Naive thymus-derived CD8-positive, alpha-beta T cell (primary cell): ENCODE results near the gene UTP3. TPM values are rescaled to one million over a fixed set of nuclear protein-coding genes. Genes with fewer than 3 reads are reported as not detected.
"Not testable (repeated sequence)": the region's sequence is repeated elsewhere in the genome, so short reads cannot be mapped to it uniquely, and the experiment has no call there.

Experiments used
- ATAC-seq, 2 donors: fragments of 150-1000 bp; cut with Tn5 transposase in 1 of 2; sonication (Bioruptor Pico), chemical (Tn5 transposase) in 1 of 2; 1 replicate in 1 of 2; 2 replicates in 1 of 2; pipeline ENCODE4 v1.10.0; 2021; ENCODE audit warnings: mild to moderate bottlenecking in 2 of 2, moderate library complexity in 2 of 2
- POLR2A ChIA-PET: fragments of 350-600 bp; sonication (Branson Sonifier 250); formaldehyde crosslinking; loops from one replicate; lab custom pipeline; 2021; ENCODE audit warnings: antibody characterized with exemption; lab: Charles Lee
- DNase-seq, 10 donors: peaks; one replicate each; pipeline versions ENCODE4 v3.0.0 to v3.0.0-alpha.2; 2020 to 2022
- H3K27ac Mint-ChIP-seq, 10 donors: one replicate each; pipeline ENCODE4 v1.8.0; 2020 to 2022; ENCODE audit warnings: mild to moderate bottlenecking in 10 of 10, mixed read lengths in 10 of 10, moderate library complexity in 4 of 10, inconsistent platforms in 1 of 10
- H3K27me3 Mint-ChIP-seq, 5 donors: one replicate each; pipeline ENCODE4 v1.8.0; 2021 to 2022; ENCODE audit warnings: mixed read lengths in 5 of 5
- H3K36me3 Mint-ChIP-seq, 3 donors: one replicate each; pipeline ENCODE4 v1.8.0; 2020 to 2022; ENCODE audit warnings: mixed read lengths in 3 of 3, mild to moderate bottlenecking in 2 of 3, inconsistent platforms in 1 of 3
- H3K4me1 Mint-ChIP-seq, 4 donors: one replicate each; pipeline ENCODE4 v1.8.0; 2021 to 2022; ENCODE audit warnings: mixed read lengths in 4 of 4
- H3K4me3 Mint-ChIP-seq, 10 donors: one replicate each; pipeline ENCODE4 v1.8.0; 2020 to 2022; ENCODE audit warnings: mild to moderate bottlenecking in 10 of 10, mixed read lengths in 10 of 10, moderate library complexity in 6 of 10, inconsistent platforms in 1 of 10
- H3K9me3 Mint-ChIP-seq, 9 donors: one replicate each; pipeline ENCODE4 v1.8.0; 2020 to 2022; ENCODE audit warnings: mixed read lengths in 9 of 9, mild to moderate bottlenecking in 3 of 9, inconsistent platforms in 1 of 9, moderate library complexity in 1 of 9
- polyA plus RNA-seq, 3 donors: library from polyadenylated mRNA; unstranded; fragments of 300-500 nt; fragmentation: Illumina TruSeq; gene quantifications; one replicate each; pipeline ENCODE4 v1.2.3, GENCODE V29; 2021
- total RNA-seq, 8 experiments: library from RNA in 2 of 8; stranded (reverse) in 2 of 8; gene quantifications; one replicate each; pipeline ENCODE4 v1.2.3 and lab custom pipeline; 2021 to 2026

The UTP3 gene
- total and polyA plus RNA-seq, 5 experiments from 2014 or later, result 9.7 to 44.7 (median 20.3) TPM

GRCh38 chr4:70724463-70724862, 36.1 kb downstream of the UTP3 start:
- H3K36me3 Mint-ChIP-seq, result peaks cover 0 to 2% (median 0%) of the 10 kb centered on the region in 3 donors
- DNase-seq (no peak), ATAC-seq (no peak)
- no peak overlapping the region for H3K4me3 Mint-ChIP-seq
- H3K27me3 Mint-ChIP-seq, result no peaks in the 10 kb centered on the region
- POLR2A ChIA-PET, result interaction anchor here (0.9 to 1.0 kb wide), 2 partner anchors 10 to 20 kb away, joined by 3 read pairs; no protein-coding TSS in a partner anchor
- peaks cover 8 to 28% (median 18%) of the 10 kb centered on the region in 4 donors for H3K4me1 Mint-ChIP-seq
- H3K27ac Mint-ChIP-seq, result no peak overlapping the region
- no peaks in the 10 kb centered on the region for H3K9me3 Mint-ChIP-seq

DNA sequence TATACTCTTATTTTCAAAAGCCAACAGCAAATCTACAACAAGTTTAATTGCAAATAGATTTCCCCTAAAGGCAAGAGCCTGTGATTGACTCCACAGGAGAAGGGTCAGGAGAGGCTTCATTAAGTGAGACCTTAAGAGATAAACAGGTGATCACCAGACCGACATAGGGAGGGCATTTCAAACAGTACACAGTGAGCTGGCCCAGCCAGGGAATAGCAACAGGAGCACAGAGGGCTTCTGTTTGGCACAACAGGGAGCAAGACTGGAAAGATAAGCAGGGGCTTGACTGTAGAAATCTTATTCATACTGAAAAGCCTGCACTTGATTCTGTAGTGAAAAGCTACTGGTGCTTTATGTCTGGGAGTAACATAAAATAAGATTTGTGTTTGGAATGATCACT, 37.3 kb downstream of the UTP3 start:
- no peak for DNase-seq
- POLR2A ChIA-PET, result interaction anchor here (1.6 kb wide), 1 partner anchor 20 kb away, joined by 3 read pairs; no protein-coding TSS in a partner anchor
- no peak overlapping the region for H3K27ac Mint-ChIP-seq

GRCh38 chr4:70726515-70726914, 38.2 kb downstream of the UTP3 start:
- not testable (repeated sequence) for H3K27me3 Mint-ChIP-seq, H3K27ac Mint-ChIP-seq, ATAC-seq, H3K9me3 Mint-ChIP-seq, DNase-seq, H3K36me3 Mint-ChIP-seq, H3K4me3 Mint-ChIP-seq
- peaks cover 8 to 23% (median 17%) of the 10 kb centered on the region in 4 donors for H3K4me1 Mint-ChIP-seq
- POLR2A ChIA-PET, result interaction anchor here (1.6 kb wide), 1 partner anchor 20 kb away, joined by 3 read pairs; no protein-coding TSS in a partner anchor

More for the DNA sequence above, 37.3 kb downstream of the UTP3 start:
- H3K27me3 Mint-ChIP-seq, result no peaks in the 10 kb centered on the region
- H3K9me3 Mint-ChIP-seq, result no peaks in the 10 kb centered on the region
- H3K4me3 Mint-ChIP-seq, result no peak overlapping the region
- peaks cover 8 to 24% (median 18%) of the 10 kb centered on the region in 4 donors for H3K4me1 Mint-ChIP-seq
- peaks cover 0 to 2% (median 0%) of the 10 kb centered on the region in 3 donors for H3K36me3 Mint-ChIP-seq
- ATAC-seq, result no peak

GRCh38 chr4:70728091-70728490, 39.8 kb downstream of the UTP3 start:
- Mint-ChIP-seq H3K36me3 (peaks cover 0 to 2% (median 0%) of the 10 kb centered on the region in 3 donors), H3K9me3 (no peaks in the 10 kb centered on the region), H3K27ac (peak overlapping the region in 1 of 10 donors; percentile 27), H3K27me3 (no peaks in the 10 kb centered on the region), H3K4me1 (peaks cover 6 to 21% (median 12%) of the 10 kb centered on the region in 4 donors), H3K4me3 (peak overlapping the region in 1 of 10 donors; percentile 41)
- ATAC-seq (no peak), DNase-seq (no peak)
- POLR2A ChIA-PET, result interaction anchor here (0.5 to 1.7 kb wide), 5 partner anchors 9 to 39 kb away, joined by 3 to 10 read pairs (median 3); no protein-coding TSS in a partner anchor

- Mint-ChIP-seq H3K27ac (peak overlapping the region in 9 of 10 donors; percentile 49 to 88 (median 79)), H3K4me1 (peaks cover 17 to 53% (median 50%) of the 10 kb centered on the region in 4 donors), H3K4me3 (peak overlapping the region in 3 of 10 donors; percentile 38 to 58 (median 42))
- not testable (repeated sequence) for H3K27me3 Mint-ChIP-seq, H3K36me3 Mint-ChIP-seq, DNase-seq, H3K9me3 Mint-ChIP-seq, ATAC-seq
- POLR2A ChIA-PET, result interaction anchor here (1.0 to 5.7 kb wide), 3 partner anchors 29 to 99 kb away, joined by 6 to 124 read pairs (median 47); partner anchors contain the start of gene UTP3
Observed at GRCh38 chr4:70732878-70733277, 44.5 kb downstream of the UTP3 start.

DNA sequence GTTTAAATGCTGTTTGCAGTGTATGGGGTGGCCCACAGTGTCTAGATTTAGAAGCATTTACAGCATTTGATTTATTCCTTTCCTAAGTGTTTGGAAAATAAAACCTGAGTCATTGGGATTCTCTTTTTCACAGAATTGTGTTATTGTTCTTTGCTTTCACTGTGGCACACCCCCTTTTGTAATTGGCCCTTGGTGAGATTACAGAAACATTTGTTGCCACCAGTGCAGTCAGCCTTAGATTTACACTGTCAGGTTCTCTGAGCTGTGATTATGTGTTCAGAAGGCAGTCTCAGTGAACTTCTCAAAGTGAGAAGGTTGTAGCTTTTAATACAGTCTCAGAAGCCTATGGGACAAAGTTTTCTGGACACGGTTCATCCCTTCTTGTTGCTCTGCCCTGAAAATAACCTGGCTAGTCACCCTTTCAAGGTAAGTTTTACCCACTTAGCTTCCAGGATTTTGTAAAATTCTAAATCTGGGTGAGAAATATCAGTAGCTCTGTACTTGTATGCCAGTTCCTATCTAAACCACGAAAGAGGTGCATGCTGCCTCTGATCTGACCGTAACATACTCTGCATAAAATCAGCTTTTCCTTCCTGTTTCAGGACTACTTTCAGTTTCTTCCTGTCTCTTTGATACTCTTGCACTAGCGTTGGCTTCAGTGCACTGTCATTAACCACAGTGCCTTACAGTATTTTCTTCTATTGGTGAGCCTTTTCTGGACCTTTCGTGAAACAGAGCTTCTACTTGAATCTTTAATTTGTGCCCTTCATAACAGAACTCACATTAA, 46.0 kb downstream of the UTP3 start:
- peak overlapping the region; percentile 51 to 93 (median 88) for H3K27ac Mint-ChIP-seq
- H3K9me3 Mint-ChIP-seq, result no peaks in the 10 kb centered on the region
- POLR2A ChIA-PET, result interaction anchor here (0.6 to 5.7 kb wide), 14 partner anchors 10 to 262 kb away, joined by 3 to 124 read pairs (median 4); partner anchors contain the start of genes DCK, GRSF1, MOB1B and RUFY3
- peak overlapping the region; percentile 66 to 81 (median 74) for H3K4me3 Mint-ChIP-seq
- ATAC-seq, result peak; percentile 88 to 90
- H3K36me3 Mint-ChIP-seq, result no peaks in the 10 kb centered on the region
- H3K27me3 Mint-ChIP-seq, result no peaks in the 10 kb centered on the region
- peaks cover 15 to 53% (median 53%) of the 10 kb centered on the region in 4 donors for H3K4me1 Mint-ChIP-seq
- peak in 9 of 10 donors; percentile 12 to 77 (median 45) for DNase-seq

- Mint-ChIP-seq H3K4me3 (peak overlapping the region; percentile 66 to 81 (median 74)), H3K36me3 (no peaks in the 10 kb centered on the region), H3K4me1 (peaks cover 15 to 53% (median 53%) of the 10 kb centered on the region in 4 donors), H3K27ac (peak overlapping the region; percentile 51 to 93 (median 88)), H3K9me3 (no peaks in the 10 kb centered on the region), H3K27me3 (no peaks in the 10 kb centered on the region)
- DNase-seq (peak in 2 of 10 donors; percentile 22 to 33), ATAC-seq (peak; percentile 59 to 62)
- POLR2A ChIA-PET, result interaction anchor here (0.6 to 5.7 kb wide), 14 partner anchors 11 to 261 kb away, joined by 3 to 124 read pairs (median 6); partner anchors contain the start of genes DCK, GRSF1, MOB1B and RUFY3
Observed at GRCh38 chr4:70734971-70735370, 46.6 kb downstream of the UTP3 start.

GRCh38 chr4:70735915-70736314, 47.6 kb downstream of the UTP3 start:
- peak in 8 of 10 donors; percentile 9 to 66 (median 21) for DNase-seq
- not testable (repeated sequence) for H3K36me3 Mint-ChIP-seq, H3K9me3 Mint-ChIP-seq, H3K27me3 Mint-ChIP-seq
- POLR2A ChIA-PET, result interaction anchor here (0.6 to 5.7 kb wide), 10 partner anchors 13 to 214 kb away, joined by 3 to 124 read pairs (median 6); partner anchors contain the start of genes GRSF1, MOB1B, RUFY3 and UTP3
- Mint-ChIP-seq H3K4me1 (peaks cover 15 to 56% (median 54%) of the 10 kb centered on the region in 4 donors), H3K27ac (peak overlapping the region; percentile 61 to 93 (median 88)), H3K4me3 (peak overlapping the region; percentile 50 to 80 (median 70))
- ATAC-seq, result peak in 1 of 2 donors; percentile 19

GRCh38 chr4:70737006-70737405, 48.7 kb downstream of the UTP3 start:
- H3K4me1 Mint-ChIP-seq, result peaks cover 15 to 55% (median 53%) of the 10 kb centered on the region in 4 donors
- peak overlapping the region; percentile 58 to 93 (median 86) for H3K27ac Mint-ChIP-seq
- DNase-seq (peak in 4 of 10 donors; percentile 16 to 70 (median 52)), ATAC-seq (peak; percentile 38 to 44)
- H3K36me3 Mint-ChIP-seq, result no peaks in the 10 kb centered on the region
- peak overlapping the region; percentile 50 to 77 (median 72) for H3K4me3 Mint-ChIP-seq
- H3K9me3 Mint-ChIP-seq, result no peaks in the 10 kb centered on the region
- POLR2A ChIA-PET, result interaction anchor here (0.6 to 5.7 kb wide), 9 partner anchors 9 to 257 kb away, joined by 3 to 124 read pairs (median 4); partner anchors contain the start of genes DCK, GRSF1, MOB1B and RUFY3
- no peaks in the 10 kb centered on the region for H3K27me3 Mint-ChIP-seq

- peaks cover 18 to 54% (median 52%) of the 10 kb centered on the region in 4 donors for H3K4me1 Mint-ChIP-seq
- H3K4me3 Mint-ChIP-seq, result peak overlapping the region; percentile 50 to 77 (median 72)
- POLR2A ChIA-PET, result interaction anchor here (0.6 to 5.7 kb wide), 9 partner anchors 9 to 256 kb away, joined by 3 to 124 read pairs (median 3); partner anchors contain the start of genes DCK, GRSF1, MOB1B and RUFY3
- no peaks in the 10 kb centered on the region for H3K27me3 Mint-ChIP-seq
- H3K9me3 Mint-ChIP-seq, result no peaks in the 10 kb centered on the region
- no peak for ATAC-seq
- peak overlapping the region in 9 of 10 donors; percentile 58 to 93 (median 86) for H3K27ac Mint-ChIP-seq
- peaks cover 0 to 2% (median 0%) of the 10 kb centered on the region in 3 donors for H3K36me3 Mint-ChIP-seq
- no peak for DNase-seq
Observed at GRCh38 chr4:70737409-70737808, 49.1 kb downstream of the UTP3 start.

- DNase-seq (no peak), ATAC-seq (no peak)
- POLR2A ChIA-PET, result interaction anchor here (0.7 to 1.0 kb wide), 2 partner anchors 36 to 1638 kb away, joined by 5 to 7 read pairs; no protein-coding TSS in a partner anchor
- H3K27ac Mint-ChIP-seq, result peak overlapping the region in 2 of 10 donors; percentile 4 to 29
- peaks cover 11 to 40% (median 38%) of the 10 kb centered on the region in 4 donors for H3K4me1 Mint-ChIP-seq
- H3K27me3 Mint-ChIP-seq, result no peaks in the 10 kb centered on the region
- H3K4me3 Mint-ChIP-seq, result no peak overlapping the region
- H3K9me3 Mint-ChIP-seq, result no peaks in the 10 kb centered on the region
- H3K36me3 Mint-ChIP-seq, result peaks cover 0 to 2% (median 0%) of the 10 kb centered on the region in 3 donors
Observed at GRCh38 chr4:70739496-70740337, 51.4 kb downstream of the UTP3 start.
